HCT116 (cell line): Measurements from ENCODE around the gene NT5E. TPM values are rescaled to one million over a fixed set of nuclear protein-coding genes. Genes with fewer than 3 reads are reported as not detected.

Source experiments
- ATAC-seq: fragments of 200-7000 bp; cut with Tn5 transposase; 2 replicates; pipeline ENCODE4 v1.9.1; 2020; ENCODE audit warnings: mild to moderate bottlenecking, moderate library complexity
- BruUV-seq: library from RNA; stranded (reverse); fragments of 400-500 nt; replicated peaks from 2 replicates; lab custom pipeline; 2021; lab: Mats Ljungman, UMichigan
- CTCF ChIA-PET: fragments of 300-600 bp; sonication (Branson Sonifier 250); formaldehyde crosslinking; loops from one replicate; lab custom pipeline; 2021; ENCODE audit warnings: antibody characterized with exemption; lab: Charles Lee
- POLR2A ChIA-PET: fragments of 300-600, 350-600 bp; sonication (Branson Sonifier 250); formaldehyde crosslinking; loops from one replicate; lab custom pipeline; 2021; ENCODE audit warnings: antibody characterized with exemption; lab: Charles Lee
- RAD21 ChIA-PET, 2 experiments: fragments of 300-600 bp; sonication (Branson Sonifier 250); formaldehyde crosslinking; loops; one replicate each; lab custom pipeline; 2023; ENCODE audit warnings: low total read pairs in 2 of 2; ENCODE audit not compliant: uncharacterized antibody in 2 of 2, unreplicated experiment in 2 of 2, low non-redundant PET in 1 of 2; lab: Charles Lee
- DNase-seq: peaks from one replicate; pipeline ENCODE4 v3.0.0-alpha.2; 2010; ENCODE audit warnings: low read depth, low spot score
- H2AFZ ChIP-seq: fragments of 200-600 bp; shearing (Covaris generic), sonication (generic); 2 replicates; pipeline ENCODE4 v1.6.1; 2017; ENCODE audit warnings: low read depth, mixed run types, mixed read lengths, antibody characterized with exemption, low read length; ENCODE audit not compliant: poor library complexity, severe bottlenecking
- H3K27ac ChIP-seq: 2 replicates; pipeline ENCODE4 v1.5.1; 2012; ENCODE audit warnings: low read depth, low read length
- H3K27me3 ChIP-seq: fragments of 200-600 bp; sonication (generic); 2 replicates; pipeline ENCODE4 v1.6.1; 2016; ENCODE audit warnings: mixed run types, low read length, mixed read lengths; ENCODE audit not compliant: insufficient read depth
- H3K36me3 ChIP-seq, 2 experiments: fragments of 200-500 bp in 1 of 2; fragments of 200-600 bp in 1 of 2; sonication (Bioruptor generic) in 1 of 2; sonication (generic) in 1 of 2; 2 replicates each; pipeline versions ENCODE4 v1.5.1 to v1.6.1; 2014 to 2016; ENCODE audit warnings: low read length in 2 of 2, inconsistent platforms in 1 of 2, mixed read lengths in 1 of 2, mixed run types in 1 of 2; ENCODE audit not compliant: insufficient read depth in 2 of 2, control insufficient read depth in 1 of 2
- H3K4me1 ChIP-seq, 2 experiments: fragments of 200-600 bp in 1 of 2; sonication (generic) in 1 of 2; 2 replicates each; pipeline versions ENCODE4 v1.5.1 to v1.6.1; 2012 to 2017; ENCODE audit warnings: low read length in 2 of 2, inconsistent platforms in 1 of 2, mild to moderate bottlenecking in 1 of 2, mixed read lengths in 1 of 2, mixed run types in 1 of 2, moderate library complexity in 1 of 2; ENCODE audit not compliant: insufficient read depth in 2 of 2, control insufficient read depth in 1 of 2
- H3K4me2 ChIP-seq: fragments of 200-600 bp; sonication (generic); 2 replicates; pipeline ENCODE4 v1.6.1; 2017; ENCODE audit warnings: mixed run types, low read length, mixed read lengths
- H3K4me3 ChIP-seq, 2 experiments: fragments of 200-600 bp in 1 of 2; sonication (generic) in 1 of 2; replicated peaks in 1 of 2; 2 replicates each; pipeline ENCODE4 v1.5.1; 2011 to 2016; ENCODE audit warnings: low read length in 2 of 2, control low read depth in 1 of 2, low read depth in 1 of 2, mild to moderate bottlenecking in 1 of 2, mixed read lengths in 1 of 2, mixed run types in 1 of 2
- H3K79me2 ChIP-seq: fragments of 200-600 bp; sonication (generic); 2 replicates; pipeline ENCODE4 v1.6.1; 2017; ENCODE audit warnings: mild to moderate bottlenecking, mixed run types, low read length, moderate library complexity, mixed read lengths; ENCODE audit not compliant: insufficient read depth
- H3K9ac ChIP-seq: fragments of 200-600 bp; sonication (generic); 2 replicates; pipeline ENCODE4 v1.6.1; 2016; ENCODE audit warnings: low read length, mixed read lengths
- H3K9me2 ChIP-seq: fragments of 200-600 bp; sonication (generic), shearing (Covaris generic); 2 replicates; pipeline ENCODE4 v1.6.1; 2017; ENCODE audit warnings: mixed run types, mild to moderate bottlenecking, moderate library complexity; ENCODE audit not compliant: insufficient read depth
- H3K9me3 ChIP-seq, 2 experiments: fragments of 200-500 bp in 1 of 2; fragments of 200-600 bp in 1 of 2; sonication (Bioruptor generic) in 1 of 2; sonication (generic) in 1 of 2; 2 replicates each; pipeline ENCODE4 v1.6.1; 2014 to 2017; ENCODE audit warnings: low read length in 2 of 2, mixed read lengths in 2 of 2, inconsistent platforms in 1 of 2, low read depth in 1 of 2, mild to moderate bottlenecking in 1 of 2, mixed run types in 1 of 2, moderate library complexity in 1 of 2; ENCODE audit not compliant: control insufficient read depth in 1 of 2, insufficient read depth in 1 of 2
- H4K20me1 ChIP-seq: fragments of 200-600 bp; sonication (generic), shearing (Covaris generic); 2 replicates; pipeline ENCODE4 v1.6.1; 2017; ENCODE audit warnings: mixed run types, mild to moderate bottlenecking, moderate library complexity; ENCODE audit not compliant: insufficient read depth
- CEBPB ChIP-seq: IDR thresholded peaks from 2 replicates; pipeline ENCODE4 v1.6.1; 2012; ENCODE audit warnings: low read depth
- EGR1 ChIP-seq: IDR thresholded peaks from 2 replicates; pipeline ENCODE4 v1.6.1; 2012; ENCODE audit warnings: low read depth
- JUND ChIP-seq: IDR thresholded peaks from 2 replicates; pipeline ENCODE4 v1.6.1; 2012
- POLR2A ChIP-seq: IDR thresholded peaks from 2 replicates; pipeline ENCODE4 v1.7.0; 2011; ENCODE audit warnings: borderline replicate concordance; ENCODE audit not compliant: insufficient read depth, insufficient read length; ENCODE audit errors: extremely low read depth
- POLR2AphosphoS5 ChIP-seq: IDR thresholded peaks from 2 replicates; pipeline ENCODE4 v1.6.1; 2011; ENCODE audit warnings: mild to moderate bottlenecking, low read depth, low read length, moderate library complexity
- SP1 ChIP-seq: IDR thresholded peaks from 2 replicates; pipeline ENCODE4 v1.6.1; 2012; ENCODE audit warnings: low read depth
- YY1 ChIP-seq: IDR thresholded peaks from 2 replicates; pipeline ENCODE4 v1.6.1; 2011; ENCODE audit warnings: low read length, low read depth, moderate library complexity, mild to moderate bottlenecking; ENCODE audit not compliant: insufficient replicate concordance; ENCODE audit errors: extremely low read depth
- ZNF274 ChIP-seq: fragments of 200-500 bp; sonication (Bioruptor generic); IDR thresholded peaks from 2 replicates; pipeline ENCODE4 v1.6.1; 2014; ENCODE audit warnings: mild to moderate bottlenecking, low read depth, low read length, inconsistent platforms
- intact Hi-C: fragments of 100-400 bp; cut with micrococcal nuclease; formaldehyde crosslinking; loops from 2 replicates; pipeline ENCODE4 v1.10.0; 2022
- total RNA-seq: library from RNA; stranded (reverse); gene quantifications from one replicate; pipeline ENCODE4 v1.2.1, GENCODE V29; 2021; ENCODE audit not compliant: unreplicated experiment
- TF ChIP-seq, protein P1 (sequence below), 3 experiments: fragments of 200-600 bp in 1 of 3; sonication (generic) in 1 of 3; IDR thresholded peaks in 2 of 3; conservative IDR thresholded peaks in 1 of 3; 2 replicates each; pipeline ENCODE4 v1.5.1; 2012 to 2017; ENCODE audit warnings: low read depth in 2 of 3, low read length in 2 of 3, antibody characterized with exemption in 1 of 3, borderline replicate concordance in 1 of 3, control low read depth in 1 of 3, mild to moderate bottlenecking in 1 of 3, mixed read lengths in 1 of 3, mixed run types in 1 of 3, moderate library complexity in 1 of 3; ENCODE audit not compliant: insufficient read depth in 1 of 3

NT5E gene
- total RNA-seq, 1 experiment from 2014 or later, result 68.2 TPM

GRCh38 chr6:85456782-85457181 is 6.9 kb downstream of the NT5E start:
- Histone ChIP-seq H3K4me2 (peak overlapping the region; percentile 50), H3K9ac (peak overlapping the region; percentile 11; the same call in 1 of the 2 replicates), H3K4me1 (peaks cover 39 to 100% of the 10 kb centered on the region in 2 experiments), H3K9me3 (no peaks in the 10 kb centered on the region), H3K79me2 (peaks cover 72% of the 10 kb centered on the region), H3K27ac (no peak overlapping the region), H3K36me3 (peaks cover 0 to 13% of the 10 kb centered on the region in 2 experiments; a peak in 2 of 4 replicates), H3K9me2 (no peaks in the 10 kb centered on the region), H3K4me3 (no peak overlapping the region), H2AFZ (no peak overlapping the region), H4K20me1 (no peaks in the 10 kb centered on the region), H3K27me3 (no peaks in the 10 kb centered on the region)
- CTCF ChIA-PET, result interaction anchor here (3.4 kb wide), 1 partner anchor 26 kb away, joined by 15 read pairs; no protein-coding TSS in a partner anchor
- RAD21 ChIA-PET, result no interaction called here
- POLR2A ChIA-PET, result no interaction called here
- ATAC-seq (no peak; the same call in 1 of the 2 replicates), DNase-seq (no peak)
- TF ChIP-seq JUND (no peak), CEBPB (no peak), POLR2AphosphoS5 (peak; percentile 28; the same call in 1 of the 2 replicates)
- no TSS peak for BruUV-seq
- intact Hi-C loops, result no loop called here

DNA sequence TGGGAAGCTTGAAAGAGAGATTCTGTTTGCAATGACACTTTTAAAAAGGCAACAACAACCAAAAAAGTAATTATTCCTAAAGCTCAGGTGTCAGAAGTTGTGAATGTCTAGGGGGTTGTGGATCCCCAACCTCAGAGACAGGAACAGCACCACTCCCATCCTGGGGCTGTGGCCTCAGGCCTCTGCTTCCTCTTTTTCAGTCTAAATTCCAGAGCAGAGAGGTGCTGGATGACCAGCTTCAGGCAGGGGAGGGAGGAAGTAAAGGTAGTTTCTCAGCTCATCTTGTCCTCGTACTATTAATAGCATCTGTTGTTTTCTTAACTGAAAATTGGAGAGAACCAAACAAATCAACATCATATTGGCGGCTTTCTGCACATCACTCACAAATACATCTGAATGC is 8.3 kb downstream of the NT5E start:
- H2AFZ ChIP-seq, result no peak overlapping the region
- H3K9me2 ChIP-seq, result no peaks in the 10 kb centered on the region
- DNase-seq (no peak), ATAC-seq (no peak)
- no peaks in the 10 kb centered on the region; a peak in 1 of 4 replicates for H3K36me3 ChIP-seq
- no peak overlapping the region for H3K27ac ChIP-seq
- no peak overlapping the region for H3K4me3 ChIP-seq
- peaks cover 37 to 100% of the 10 kb centered on the region in 2 experiments for H3K4me1 ChIP-seq
- no peaks in the 10 kb centered on the region for H4K20me1 ChIP-seq
- H3K9ac ChIP-seq, result peak overlapping the region; percentile 13
- ChIA-PET RAD21 (no interaction called here), CTCF (interaction anchor here (3.4 kb wide), 1 partner anchor 25 kb away, joined by 15 read pairs; no protein-coding TSS in a partner anchor), POLR2A (interaction anchor here (1.9 to 2.8 kb wide), 3 partner anchors 9 to 97 kb away, joined by 6 to 15 read pairs (median 7); partner anchors contain the start of gene NT5E)
- no peaks in the 10 kb centered on the region for H3K9me3 ChIP-seq
- TF ChIP-seq POLR2AphosphoS5, result peak; percentile 34
- no peak for TF ChIP-seq POLR2A
- TF ChIP-seq YY1, result no peak
- TF ChIP-seq ZNF274, result no peak
- TF ChIP-seq SP1, result no peak
- TF ChIP-seq, protein P1, sequence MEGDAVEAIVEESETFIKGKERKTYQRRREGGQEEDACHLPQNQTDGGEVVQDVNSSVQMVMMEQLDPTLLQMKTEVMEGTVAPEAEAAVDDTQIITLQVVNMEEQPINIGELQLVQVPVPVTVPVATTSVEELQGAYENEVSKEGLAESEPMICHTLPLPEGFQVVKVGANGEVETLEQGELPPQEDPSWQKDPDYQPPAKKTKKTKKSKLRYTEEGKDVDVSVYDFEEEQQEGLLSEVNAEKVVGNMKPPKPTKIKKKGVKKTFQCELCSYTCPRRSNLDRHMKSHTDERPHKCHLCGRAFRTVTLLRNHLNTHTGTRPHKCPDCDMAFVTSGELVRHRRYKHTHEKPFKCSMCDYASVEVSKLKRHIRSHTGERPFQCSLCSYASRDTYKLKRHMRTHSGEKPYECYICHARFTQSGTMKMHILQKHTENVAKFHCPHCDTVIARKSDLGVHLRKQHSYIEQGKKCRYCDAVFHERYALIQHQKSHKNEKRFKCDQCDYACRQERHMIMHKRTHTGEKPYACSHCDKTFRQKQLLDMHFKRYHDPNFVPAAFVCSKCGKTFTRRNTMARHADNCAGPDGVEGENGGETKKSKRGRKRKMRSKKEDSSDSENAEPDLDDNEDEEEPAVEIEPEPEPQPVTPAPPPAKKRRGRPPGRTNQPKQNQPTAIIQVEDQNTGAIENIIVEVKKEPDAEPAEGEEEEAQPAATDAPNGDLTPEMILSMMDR (IDR thresholded peaks at IDR 0.05 in 2 of 3, conservative IDR thresholded peaks at IDR 0.05 in 1 of 3; ENCODE audit: borderline replicate concordance in 1 of 3, insufficient read depth in 1 of 3, low read depth in 2 of 3, low read length in 2 of 3), result no peak
- no peak for TF ChIP-seq EGR1
- peaks cover 58% of the 10 kb centered on the region for H3K79me2 ChIP-seq
- H3K27me3 ChIP-seq, result no peaks in the 10 kb centered on the region
- H3K4me2 ChIP-seq, result peak overlapping the region; percentile 50
- no TSS peak for BruUV-seq
- intact Hi-C loops, result no loop called here
